Ascending aorta (tissue), 2 donors: ENCODE results near the gene TRIP4. TPM values are rescaled to one million over a fixed set of nuclear protein-coding genes. Genes with fewer than 3 reads are reported as not detected.

Experiments used
- DNase-seq, 2 donors: peaks; one replicate each; pipeline ENCODE4 v3.0.0-alpha.2; 2019; ENCODE audit warnings: low spot score in 2 of 2
- H3K27ac ChIP-seq, 2 donors: fragments of 200-600 bp; sonication (generic); one replicate each; pipeline ENCODE4 v1.5.1; 2016 to 2017; ENCODE audit warnings: mild to moderate bottlenecking in 1 of 2
- H3K27me3 ChIP-seq: fragments of 200-600 bp; sonication (generic); one replicate; pipeline ENCODE4 v1.5.1; 2017
- H3K36me3 ChIP-seq, 2 donors: fragments of 200-600 bp; sonication (generic); one replicate each; pipeline ENCODE4 v1.5.1; 2016
- H3K4me1 ChIP-seq, 2 donors: fragments of 200-600 bp; sonication (generic); one replicate each; pipeline ENCODE4 v1.5.1; 2016 to 2017; ENCODE audit warnings: mild to moderate bottlenecking in 1 of 2
- H3K4me3 ChIP-seq, 2 donors: fragments of 200-600 bp; sonication (generic); one replicate each; pipeline ENCODE4 v1.5.1; 2016 to 2017; ENCODE audit warnings: mild to moderate bottlenecking in 1 of 2
- H3K9me3 ChIP-seq, 2 donors: fragments of 200-600 bp; sonication (generic); one replicate each; pipeline ENCODE4 v1.5.1; 2016
- CTCF ChIP-seq, 3 experiments: fragments of 200-600 bp in 2 of 3; fragments of 450-650 bp in 1 of 3; sonication (generic) in 2 of 3; IDR thresholded peaks; one replicate each; pipeline ENCODE4 v1.5.1; 2016 to 2019; ENCODE audit warnings: antibody characterized with exemption in 3 of 3, mild to moderate bottlenecking in 1 of 3, moderate library complexity in 1 of 3
- intact Hi-C: fragments of 100-400 bp; cut with DNase I; formaldehyde crosslinking; loops from one replicate; pipeline ENCODE4 v1.15.1; 2023
- total RNA-seq: library from RNA; depleted of rRNA; stranded (reverse); fragments of >200 nt; gene quantifications from one replicate; pipeline ENCODE4 v1.1.0, GENCODE V29; 2016

TRIP4 gene
- total RNA-seq, 1 donor from 2014 or later = 5.6 TPM

GRCh38 chr15:64500695-64501395, 113.2 kb downstream of the TRIP4 start:
- intact Hi-C loops = no loop called here
- peaks cover 13 to 29% of the 10 kb centered on the region in 2 donors for H3K36me3 ChIP-seq
- no peak overlapping the region for H3K4me3 ChIP-seq
- no peak for DNase-seq
- no peak overlapping the region for H3K27ac ChIP-seq
- H3K4me1 ChIP-seq = peaks cover 4 to 6% of the 10 kb centered on the region in 2 donors
- H3K9me3 ChIP-seq = no peaks in the 10 kb centered on the region
- TF ChIP-seq CTCF (IDR thresholded peaks at IDR 0.05) = no peak
- H3K27me3 ChIP-seq = no peaks in the 10 kb centered on the region

GRCh38 chr15:64501396-64501715, 113.7 kb downstream of the TRIP4 start:
- no peak overlapping the region for H3K4me3 ChIP-seq
- intact Hi-C loops = no loop called here
- TF ChIP-seq CTCF (IDR thresholded peaks at IDR 0.05) = no peak
- no peaks in the 10 kb centered on the region for H3K27me3 ChIP-seq
- no peak for DNase-seq
- H3K36me3 ChIP-seq = peaks cover 13 to 29% of the 10 kb centered on the region in 2 donors
- no peaks in the 10 kb centered on the region for H3K9me3 ChIP-seq
- H3K4me1 ChIP-seq = peaks cover 4 to 6% of the 10 kb centered on the region in 2 donors
- no peak overlapping the region for H3K27ac ChIP-seq

GRCh38 chr15:64502151-64502550, 114.5 kb downstream of the TRIP4 start:
- no peaks in the 10 kb centered on the region for H3K27me3 ChIP-seq
- peaks cover 4 to 6% of the 10 kb centered on the region in 2 donors for H3K4me1 ChIP-seq
- H3K4me3 ChIP-seq = no peak overlapping the region
- TF ChIP-seq CTCF (IDR thresholded peaks at IDR 0.05) = no peak
- peaks cover 13 to 29% of the 10 kb centered on the region in 2 donors for H3K36me3 ChIP-seq
- H3K9me3 ChIP-seq = no peaks in the 10 kb centered on the region
- no peak overlapping the region for H3K27ac ChIP-seq
- DNase-seq = no peak
- intact Hi-C loops = no loop called here

- no peaks in the 10 kb centered on the region for H3K9me3 ChIP-seq
- no peak for TF ChIP-seq CTCF (IDR thresholded peaks at IDR 0.05)
- H3K27me3 ChIP-seq = no peaks in the 10 kb centered on the region
- peaks cover 8 to 10% of the 10 kb centered on the region in 2 donors for H3K4me1 ChIP-seq
- H3K4me3 ChIP-seq = no peak overlapping the region
- no peak for DNase-seq
- H3K36me3 ChIP-seq = peaks cover 13 to 29% of the 10 kb centered on the region in 2 donors
- intact Hi-C loops = no loop called here
- H3K27ac ChIP-seq = no peak overlapping the region
Measured at GRCh38 chr15:64502551-64502950, 114.9 kb downstream of the TRIP4 start.

- Histone ChIP-seq H3K4me3 (no peak overlapping the region), H3K4me1 (peaks cover 10 to 14% of the 10 kb centered on the region in 2 donors), H3K27me3 (no peaks in the 10 kb centered on the region), H3K9me3 (no peaks in the 10 kb centered on the region), H3K27ac (no peak overlapping the region), H3K36me3 (peaks cover 13 to 29% of the 10 kb centered on the region in 2 donors)
- no peak for TF ChIP-seq CTCF (IDR thresholded peaks at IDR 0.05)
- DNase-seq = no peak
- intact Hi-C loops = no loop called here
Measured at GRCh38 chr15:64503197-64503596, 115.6 kb downstream of the TRIP4 start.
